Progenitor cell of endocrine pancreas (in vitro differentiated cells): ENCODE results near the gene ECSCR. TPM values are rescaled to one million over a fixed set of nuclear protein-coding genes. Genes with fewer than 3 reads are reported as not detected.
"Not testable (repeated sequence)": the region's sequence is repeated elsewhere in the genome, so short reads cannot be mapped to it uniquely, and the experiment has no call there.

Source experiments
- DNase-seq: peaks from one replicate; pipeline ENCODE4 v3.0.0; 2021; ENCODE audit warnings: low spot score; ENCODE audit not compliant: unreplicated experiment
- H3K27ac Mint-ChIP-seq: 2 replicates; pipeline ENCODE4 v1.8.0; 2021; ENCODE audit warnings: mild to moderate bottlenecking, moderate library complexity, mixed read lengths
- H3K27me3 Mint-ChIP-seq: 2 replicates; pipeline ENCODE4 v1.8.0; 2021; ENCODE audit warnings: mixed read lengths
- H3K36me3 Mint-ChIP-seq: 2 replicates; pipeline ENCODE4 v1.8.0; 2022; ENCODE audit warnings: mixed read lengths; ENCODE audit not compliant: insufficient read depth
- H3K4me1 Mint-ChIP-seq: 2 replicates; pipeline ENCODE4 v1.8.0; 2021; ENCODE audit warnings: low read depth, mixed read lengths
- H3K4me3 Mint-ChIP-seq: 2 replicates; pipeline ENCODE4 v1.8.0; 2021; ENCODE audit warnings: low read depth, mild to moderate bottlenecking, moderate library complexity, mixed read lengths
- H3K9me3 Mint-ChIP-seq: 2 replicates; pipeline ENCODE4 v1.8.0; 2021; ENCODE audit warnings: low read depth, mixed read lengths
- CTCF ChIP-seq: fragments of 200-600 bp; sonication (generic); IDR thresholded peaks from one replicate; pipeline ENCODE4 v1.5.0; 2021; ENCODE audit warnings: antibody characterized with exemption, mild to moderate bottlenecking; ENCODE audit not compliant: unreplicated experiment
- long read RNA-seq: library from polyadenylated mRNA; unstranded; transcript quantifications from one replicate; pipeline ENCODE4 v2.0.0, GENCODE V29; 2020
- total RNA-seq: library from RNA; stranded (reverse); gene quantifications from 2 replicates; pipeline ENCODE4 v1.2.1, GENCODE V29; 2021

The ECSCR gene
- not detected in 2 replicates for total RNA-seq
- long read RNA-seq = 0 reads

- Mint-ChIP-seq H3K4me3 (no peak within 1 kb of the TSS), H3K36me3 (no peaks in the 10 kb centered on the region), H3K9me3 (no peaks in the 10 kb centered on the region), H3K27me3 (no peaks in the 10 kb centered on the region), H3K4me1 (peaks cover 10% of the 10 kb centered on the region), H3K27ac (no peak within 1 kb of the TSS)
- no peak for DNase-seq
- TF ChIP-seq CTCF = no peak
Measured at GRCh38 chr5:139462586-139463276, at the start of gene ECSCR. Gene ECSCR (minus strand): TSS chr5:139462743. CDS start chr5:139462670, 73 bp downstream.

GRCh38 chr5:139504722-139505121, 42.2 kb upstream of the ECSCR start:
- H3K27ac Mint-ChIP-seq, DNase-seq: not testable (repeated sequence)

GRCh38 chr5:139503879-139504278, 41.3 kb upstream of the ECSCR start:
- peak overlapping the region; percentile 54 for H3K4me3 Mint-ChIP-seq
- not testable (repeated sequence) for H3K9me3 Mint-ChIP-seq, H3K4me1 Mint-ChIP-seq, H3K36me3 Mint-ChIP-seq, DNase-seq, H3K27ac Mint-ChIP-seq
- peaks cover 12% of the 10 kb centered on the region for H3K27me3 Mint-ChIP-seq

More at GRCh38 chr5:139504722-139505121, 42.2 kb upstream of the ECSCR start:
- not testable (repeated sequence) for H3K36me3 Mint-ChIP-seq, H3K4me1 Mint-ChIP-seq, H3K4me3 Mint-ChIP-seq, H3K9me3 Mint-ChIP-seq
- H3K27me3 Mint-ChIP-seq = peaks cover 12% of the 10 kb centered on the region

GRCh38 chr5:139503036-139503817, 40.7 kb upstream of the ECSCR start:
- not testable (repeated sequence) for H3K27me3 Mint-ChIP-seq, H3K9me3 Mint-ChIP-seq, H3K27ac Mint-ChIP-seq, H3K4me1 Mint-ChIP-seq, H3K36me3 Mint-ChIP-seq, DNase-seq
- peak overlapping the region; percentile 54 for H3K4me3 Mint-ChIP-seq

GRCh38 chr5:139501381-139501780, 38.8 kb upstream of the ECSCR start:
- H3K36me3 Mint-ChIP-seq = no peaks in the 10 kb centered on the region
- H3K9me3 Mint-ChIP-seq = no peaks in the 10 kb centered on the region
- no peak overlapping the region for H3K27ac Mint-ChIP-seq
- H3K27me3 Mint-ChIP-seq = peaks cover 13% of the 10 kb centered on the region
- H3K4me3 Mint-ChIP-seq = no peak overlapping the region
- H3K4me1 Mint-ChIP-seq = no peaks in the 10 kb centered on the region
- no peak for DNase-seq
- no peak for TF ChIP-seq CTCF

GRCh38 chr5:139495638-139496435, 33.3 kb upstream of the ECSCR start:
- Mint-ChIP-seq H3K9me3 (no peaks in the 10 kb centered on the region), H3K4me3 (no peak overlapping the region), H3K27me3 (peaks cover 3% of the 10 kb centered on the region), H3K36me3 (no peaks in the 10 kb centered on the region), H3K4me1 (no peaks in the 10 kb centered on the region), H3K27ac (no peak overlapping the region)
- TF ChIP-seq CTCF = no peak
- DNase-seq = no peak
